ENCODE results near the gene BCAR3. TPM values are rescaled to one million over a fixed set of nuclear protein-coding genes. Genes with fewer than 3 reads are reported as not detected.
A peak's percentile ranks its signal among the peaks of the same experiment; 100 is the strongest.
"Not testable (repeated sequence)": the region's sequence is repeated elsewhere in the genome, so short reads cannot be mapped to it uniquely, and the experiment has no call there.

Gene BCAR3
- total RNA-seq, 2 donors from 2014 or later, result 32.7 to 48.7 TPM

- no peak for TF ChIP-seq CTCF (conservative IDR thresholded peaks at IDR 0.05)
- H3K9ac ChIP-seq (ENCODE audit: extremely low read depth, low read length, poor library complexity, severe bottlenecking), result no peak overlapping the region
- H3K4me3 ChIP-seq (ENCODE audit: low read length), result no peak overlapping the region
- no peak for DNase-seq
- no peak overlapping the region for H3K27ac ChIP-seq (ENCODE audit: low read depth, low read length)
- no peak overlapping the region for H3K27ac Mint-ChIP-seq
- H3K4me1 Mint-ChIP-seq, result peaks cover 12% of the 10 kb centered on the region
- H3K36me3 ChIP-seq (ENCODE audit: control insufficient read depth, insufficient read depth, low read length), result peaks cover 79% of the 10 kb centered on the region
- H3K4me3 Mint-ChIP-seq, result no peak overlapping the region
- H3K4me1 ChIP-seq (ENCODE audit: control insufficient read depth, insufficient read depth, low read length), result no peaks in the 10 kb centered on the region
- peaks cover 77% of the 10 kb centered on the region for H3K36me3 Mint-ChIP-seq (ENCODE audit: low read depth)
- H3K9me3 ChIP-seq (ENCODE audit: control insufficient read depth, low read length), result no peaks in the 10 kb centered on the region
- no peaks in the 10 kb centered on the region for H3K9me3 Mint-ChIP-seq
- WGBS, 2 experiments (ENCODE audit: insufficient coverage in 1 of 2, insufficient read length in 1 of 2), result 94 to 100% methylated on average over 2 of the region's 2 CpGs
- H3K27me3 Mint-ChIP-seq (ENCODE audit: insufficient read depth), result no peaks in the 10 kb centered on the region
- no peaks in the 10 kb centered on the region for H3K27me3 ChIP-seq (ENCODE audit: control insufficient read depth, insufficient read depth, low read length, poor library complexity, severe bottlenecking)
Observed at GRCh38 chr1:93559045-93559444, 122.6 kb downstream of the BCAR3 start.

GRCh38 chr1:93556291-93556690, 125.3 kb downstream of the BCAR3 start:
- no peak overlapping the region for H3K27ac ChIP-seq (ENCODE audit: low read depth, low read length)
- no peak for DNase-seq
- no peaks in the 10 kb centered on the region for H3K27me3 ChIP-seq (ENCODE audit: control insufficient read depth, insufficient read depth, low read length, poor library complexity, severe bottlenecking)
- no peak overlapping the region for H3K4me3 ChIP-seq (ENCODE audit: low read length)
- Mint-ChIP-seq H3K9me3 (no peaks in the 10 kb centered on the region), H3K27me3 (ENCODE audit: insufficient read depth) (no peaks in the 10 kb centered on the region), H3K36me3 (ENCODE audit: low read depth) (peaks cover 68% of the 10 kb centered on the region), H3K4me3 (no peak overlapping the region), H3K27ac (no peak overlapping the region), H3K4me1 (peaks cover 36% of the 10 kb centered on the region)
- no peaks in the 10 kb centered on the region for H3K9me3 ChIP-seq (ENCODE audit: control insufficient read depth, low read length)
- H3K9ac ChIP-seq (ENCODE audit: extremely low read depth, low read length, poor library complexity, severe bottlenecking), result no peak overlapping the region
- 100% methylated on average over 2 of the region's 2 CpGs; no CpG with 5 or more reads in 1 of the 2 experiments for WGBS, 2 experiments (ENCODE audit: insufficient coverage in 1 of 2, insufficient read length in 1 of 2)
- H3K36me3 ChIP-seq (ENCODE audit: control insufficient read depth, insufficient read depth, low read length), result peaks cover 80% of the 10 kb centered on the region
- peaks cover 15% of the 10 kb centered on the region for H3K4me1 ChIP-seq (ENCODE audit: control insufficient read depth, insufficient read depth, low read length)
- TF ChIP-seq CTCF (conservative IDR thresholded peaks at IDR 0.05), result no peak

DNA sequence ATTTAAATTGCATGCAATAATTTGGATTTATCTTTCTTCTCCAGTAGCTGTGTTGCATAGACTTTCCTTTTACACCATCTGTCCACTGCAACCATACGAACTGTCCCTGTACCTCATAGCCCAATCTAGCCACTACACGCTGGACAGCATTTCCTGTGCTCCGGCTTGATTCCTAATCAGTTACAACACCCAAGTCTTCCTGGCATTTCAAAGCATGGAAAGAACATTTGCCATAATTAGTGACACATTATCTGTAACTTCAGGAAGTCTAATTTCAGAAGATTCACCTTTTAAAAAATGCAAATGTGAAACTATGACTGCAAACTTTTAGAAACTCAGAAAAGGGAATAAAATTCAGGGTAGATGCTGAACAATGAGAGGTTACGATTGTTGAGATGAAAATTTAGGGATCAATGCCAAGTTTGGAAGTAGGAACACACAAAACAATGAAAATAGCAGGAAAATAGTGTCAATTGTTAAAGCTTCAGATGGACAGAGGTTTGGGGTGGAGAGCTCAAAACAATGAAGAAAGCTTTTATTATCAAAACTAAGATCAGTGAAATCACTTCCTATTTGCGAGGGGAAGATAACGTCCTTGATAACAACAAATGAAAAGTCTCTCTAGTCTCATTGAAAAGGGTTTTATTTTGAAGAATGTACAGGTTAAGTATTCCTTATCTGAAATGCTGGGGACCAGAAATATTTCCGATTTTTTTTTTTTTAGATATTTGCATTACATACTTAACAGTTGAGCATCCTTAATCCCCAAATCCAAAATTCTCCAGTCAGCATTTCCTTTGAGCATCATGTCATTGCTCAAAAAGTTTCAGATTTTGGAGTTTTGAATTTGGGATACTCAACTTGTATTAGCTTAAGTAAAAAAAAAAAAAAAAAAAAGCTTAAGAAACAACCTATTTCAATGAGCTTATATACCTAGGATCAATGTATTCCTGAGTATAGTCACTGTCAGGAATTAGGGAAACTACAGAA, 126.5 kb downstream of the BCAR3 start:
- Histone ChIP-seq H3K27me3 (ENCODE audit: control insufficient read depth, insufficient read depth, low read length, poor library complexity, severe bottlenecking) (no peaks in the 10 kb centered on the region), H3K36me3 (ENCODE audit: control insufficient read depth, insufficient read depth, low read length) (peaks cover 80% of the 10 kb centered on the region), H3K9ac (ENCODE audit: extremely low read depth, low read length, poor library complexity, severe bottlenecking) (no peak overlapping the region), H3K4me1 (ENCODE audit: control insufficient read depth, insufficient read depth, low read length) (peaks cover 15% of the 10 kb centered on the region), H3K9me3 (ENCODE audit: control insufficient read depth, low read length) (no peaks in the 10 kb centered on the region), H3K27ac (ENCODE audit: low read depth, low read length) (no peak overlapping the region), H3K4me3 (ENCODE audit: low read length) (peak overlapping the region; percentile 9)
- DNase-seq, result no peak
- H3K27me3 Mint-ChIP-seq (ENCODE audit: insufficient read depth), result no peaks in the 10 kb centered on the region
- no peak for TF ChIP-seq CTCF (conservative IDR thresholded peaks at IDR 0.05)
- no peak overlapping the region for H3K27ac Mint-ChIP-seq
- 86 to 95% methylated on average over 5 to 7 of the region's 7 CpGs for WGBS, 2 experiments (ENCODE audit: insufficient coverage in 1 of 2, insufficient read length in 1 of 2)
- H3K4me1 Mint-ChIP-seq, result peaks cover 39% of the 10 kb centered on the region
- no peak overlapping the region for H3K4me3 Mint-ChIP-seq
- no peaks in the 10 kb centered on the region for H3K9me3 Mint-ChIP-seq
- H3K36me3 Mint-ChIP-seq (ENCODE audit: low read depth), result peaks cover 69% of the 10 kb centered on the region

- not testable (repeated sequence) for H3K9me3 Mint-ChIP-seq
Observed at GRCh38 chr1:93553886-93554490, 127.6 kb downstream of the BCAR3 start.

More at GRCh38 chr1:93553886-93554490, 127.6 kb downstream of the BCAR3 start:
- Histone ChIP-seq H3K36me3 (ENCODE audit: control insufficient read depth, insufficient read depth, low read length) (peaks cover 81% of the 10 kb centered on the region), H3K4me1 (ENCODE audit: control insufficient read depth, insufficient read depth, low read length) (peaks cover 15% of the 10 kb centered on the region)
- not testable (repeated sequence) for DNase-seq; H3K4me3 ChIP-seq (ENCODE audit: low read length); H3K9me3 ChIP-seq (ENCODE audit: control insufficient read depth, low read length); H3K27me3 Mint-ChIP-seq (ENCODE audit: insufficient read depth); H3K27ac ChIP-seq (ENCODE audit: low read depth, low read length); H3K9ac ChIP-seq (ENCODE audit: extremely low read depth, low read length, poor library complexity, severe bottlenecking); H3K27me3 ChIP-seq (ENCODE audit: control insufficient read depth, insufficient read depth, low read length, poor library complexity, severe bottlenecking); H3K27ac Mint-ChIP-seq; H3K4me3 Mint-ChIP-seq
- Mint-ChIP-seq H3K36me3 (ENCODE audit: low read depth) (peaks cover 62% of the 10 kb centered on the region), H3K4me1 (peaks cover 39% of the 10 kb centered on the region)
- 94% methylated on average over 2 of the region's 4 CpGs; no CpG with 5 or more reads in 1 of the 2 experiments for WGBS, 2 experiments (ENCODE audit: insufficient coverage in 1 of 2, insufficient read length in 1 of 2)
